Thyroid gland (tissue), 4 donors: ENCODE results near the gene PARD6B.

Source experiments
- CTCF ChIP-seq, 6 experiments: fragments of 200-600 bp in 3 of 6; fragments of 450-650 bp in 3 of 6; sonication (generic) in 3 of 6; IDR thresholded peaks; one replicate each; pipeline ENCODE4 v1.5.1; 2016 to 2019; ENCODE audit warnings: antibody characterized with exemption in 6 of 6, mild to moderate bottlenecking in 2 of 6, inconsistent platforms in 1 of 6, moderate library complexity in 1 of 6
- POLR2A ChIP-seq, 2 donors: fragments of 450-650 bp; IDR thresholded peaks; one replicate each; pipeline ENCODE4 v1.6.1; 2017; ENCODE audit warnings: antibody characterized with exemption in 2 of 2, mild to moderate bottlenecking in 2 of 2, moderate library complexity in 1 of 2

DNA sequence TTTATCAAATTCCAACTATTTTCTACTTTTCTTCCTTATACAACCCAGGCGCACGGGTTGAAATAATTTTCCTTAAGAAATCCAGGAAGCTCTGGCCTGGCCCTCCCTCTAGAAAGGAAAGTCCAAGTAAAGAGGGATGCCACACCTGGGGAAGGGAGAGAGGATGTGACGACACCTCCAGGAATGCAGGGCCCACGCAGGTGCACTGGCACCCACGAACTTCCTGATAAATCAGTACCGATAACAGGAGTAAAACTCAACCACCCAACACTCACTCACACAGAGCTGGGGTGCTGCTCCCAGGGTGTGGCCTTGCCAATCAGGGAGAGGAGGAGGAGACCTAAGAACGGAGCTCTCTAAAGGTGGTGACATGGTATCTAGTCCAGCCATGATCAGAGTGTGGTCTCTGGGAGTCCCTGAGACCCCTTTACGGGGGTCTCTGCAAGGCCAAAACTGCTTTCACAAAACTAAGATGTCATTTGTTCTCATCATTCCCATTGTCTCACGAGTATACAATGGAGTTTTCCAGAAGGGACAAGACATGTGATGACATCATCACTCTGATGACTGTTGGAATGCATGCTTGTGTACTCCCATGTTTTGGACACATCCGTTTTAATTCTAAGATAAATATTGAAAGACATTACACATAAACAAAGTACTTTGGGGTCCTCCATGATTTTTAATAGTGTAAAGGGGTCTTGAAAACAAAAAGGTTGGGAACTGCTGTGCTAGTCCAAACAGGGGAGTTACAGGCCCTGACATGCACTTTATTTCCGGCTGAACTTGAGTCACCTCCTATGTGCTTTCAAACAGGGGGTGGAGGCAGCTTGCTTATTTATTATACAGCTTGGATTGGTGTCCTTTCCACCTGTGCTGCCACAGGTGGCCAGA lies 2.2 kb upstream of the PARD6B start:
- TF ChIP-seq CTCF (IDR thresholded peaks at IDR 0.05) (no peak), POLR2A (IDR thresholded peaks at IDR 0.05) (no peak)
